A673 (cell line): ENCODE measurements around the gene RABGGTA. TPM values are rescaled to one million over a fixed set of nuclear protein-coding genes. Genes with fewer than 3 reads are reported as not detected.

Experiments
- BruUV-seq: library from RNA; stranded (reverse); fragments of 400-500 nt; replicated peaks from 2 replicates; lab custom pipeline; 2021; lab: Mats Ljungman, UMichigan
- CTCF ChIA-PET: fragments of 300-600 bp; sonication (Branson Sonifier 250); formaldehyde crosslinking; loops from one replicate; lab custom pipeline; 2022; ENCODE audit warnings: antibody characterized with exemption; lab: Charles Lee
- POLR2A ChIA-PET: fragments of 300-600 bp; sonication (Branson Sonifier 250); formaldehyde crosslinking; loops from one replicate; lab custom pipeline; 2022; ENCODE audit warnings: antibody characterized with exemption; ENCODE audit not compliant: low non-redundant PET; lab: Charles Lee
- DNase-seq: peaks from one replicate; pipeline ENCODE4 v3.0.0-alpha.2; 2015; ENCODE audit warnings: low spot score
- H3K27ac ChIP-seq: fragments of 200-600 bp; sonication (generic); 2 replicates; pipeline ENCODE4 v1.5.1; 2016; ENCODE audit warnings: mixed run types, low read depth, mild to moderate bottlenecking, mixed read lengths, antibody characterized with exemption, low read length; ENCODE audit not compliant: poor library complexity, severe bottlenecking
- H3K27me3 ChIP-seq: fragments of 200-600 bp; sonication (generic); replicated peaks from 2 replicates; pipeline ENCODE4 v1.6.1; 2017; ENCODE audit warnings: mixed run types, low read depth, mild to moderate bottlenecking, mixed read lengths, antibody characterized with exemption, low read length; ENCODE audit not compliant: insufficient read depth, poor library complexity
- H3K36me3 ChIP-seq: fragments of 200-600 bp; sonication (generic); 2 replicates; pipeline ENCODE4 v1.6.1; 2016; ENCODE audit warnings: mixed run types, mild to moderate bottlenecking, mixed read lengths, antibody characterized with exemption, low read length; ENCODE audit not compliant: insufficient read depth, poor library complexity, severe bottlenecking
- H3K4me1 ChIP-seq: fragments of 200-600 bp; sonication (generic); 2 replicates; pipeline ENCODE4 v1.6.1; 2017; ENCODE audit warnings: mixed run types, mild to moderate bottlenecking, mixed read lengths, antibody characterized with exemption, low read length; ENCODE audit not compliant: insufficient read depth, poor library complexity, severe bottlenecking
- H3K4me3 ChIP-seq: fragments of 200-600 bp; sonication (generic); 2 replicates; pipeline ENCODE4 v1.5.1; 2016; ENCODE audit warnings: low read depth, mixed run types, mild to moderate bottlenecking, mixed read lengths, low read length; ENCODE audit not compliant: poor library complexity, severe bottlenecking
- H3K9me3 ChIP-seq: fragments of 200-600 bp; sonication (generic); 2 replicates; pipeline ENCODE4 v1.6.1; 2016; ENCODE audit warnings: mixed run types, low read depth, mild to moderate bottlenecking, mixed read lengths, antibody characterized with exemption, low read length; ENCODE audit not compliant: poor library complexity, severe bottlenecking
- CTCF ChIP-seq: fragments of 300-800, 200-600 bp; sonication (generic); conservative IDR thresholded peaks from 2 replicates; pipeline ENCODE4 v1.5.1; 2017; ENCODE audit warnings: low read depth, mild to moderate bottlenecking, antibody characterized with exemption, low read length, moderate library complexity, mixed read lengths
- EZH2 ChIP-seq: fragments of 200-600 bp; sonication (generic); IDR thresholded peaks from 2 replicates; pipeline ENCODE4 v1.6.1; 2017; ENCODE audit warnings: borderline replicate concordance, low read depth, mild to moderate bottlenecking, mixed read lengths, antibody characterized with exemption, low read length; ENCODE audit not compliant: poor library complexity, severe bottlenecking
- intact Hi-C: fragments of 100-400 bp; cut with micrococcal nuclease; formaldehyde crosslinking; loops from one replicate; pipeline ENCODE4 v1.10.0; 2022; ENCODE audit not compliant: unreplicated experiment
- total RNA-seq: library from RNA; stranded (reverse); gene quantifications from 2 replicates; pipeline ENCODE4 v1.2.3, GENCODE V29; 2021

Gene RABGGTA
- total RNA-seq, 1 experiment from 2014 or later: 22.2 TPM

DNA sequence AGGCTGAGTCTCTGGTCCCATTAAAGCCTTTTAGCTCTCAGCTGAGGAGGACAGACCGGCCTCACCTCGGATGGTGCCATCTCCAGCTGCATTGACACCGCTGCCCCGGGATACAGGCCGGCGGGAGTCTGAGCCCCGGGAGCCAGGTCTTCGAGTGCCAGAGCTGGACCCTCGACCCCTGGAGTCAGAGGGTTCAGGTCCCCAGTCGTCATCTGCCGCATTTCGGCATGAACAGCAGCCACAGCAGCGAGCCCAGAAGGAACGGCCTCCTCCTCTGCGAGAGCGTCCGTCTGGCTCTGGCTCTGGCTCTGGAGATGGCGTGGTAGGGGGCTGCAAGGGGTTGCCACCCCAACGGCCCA, 9.4 kb downstream of the RABGGTA start:
- H3K9me3 ChIP-seq: no peaks in the 10 kb centered on the region
- POLR2A ChIA-PET: interaction anchor here (0.8 kb wide), 1 partner anchor 9 kb away, joined by 5 read pairs; no protein-coding TSS in a partner anchor
- no peaks in the 10 kb centered on the region for H3K4me1 ChIP-seq

DNA sequence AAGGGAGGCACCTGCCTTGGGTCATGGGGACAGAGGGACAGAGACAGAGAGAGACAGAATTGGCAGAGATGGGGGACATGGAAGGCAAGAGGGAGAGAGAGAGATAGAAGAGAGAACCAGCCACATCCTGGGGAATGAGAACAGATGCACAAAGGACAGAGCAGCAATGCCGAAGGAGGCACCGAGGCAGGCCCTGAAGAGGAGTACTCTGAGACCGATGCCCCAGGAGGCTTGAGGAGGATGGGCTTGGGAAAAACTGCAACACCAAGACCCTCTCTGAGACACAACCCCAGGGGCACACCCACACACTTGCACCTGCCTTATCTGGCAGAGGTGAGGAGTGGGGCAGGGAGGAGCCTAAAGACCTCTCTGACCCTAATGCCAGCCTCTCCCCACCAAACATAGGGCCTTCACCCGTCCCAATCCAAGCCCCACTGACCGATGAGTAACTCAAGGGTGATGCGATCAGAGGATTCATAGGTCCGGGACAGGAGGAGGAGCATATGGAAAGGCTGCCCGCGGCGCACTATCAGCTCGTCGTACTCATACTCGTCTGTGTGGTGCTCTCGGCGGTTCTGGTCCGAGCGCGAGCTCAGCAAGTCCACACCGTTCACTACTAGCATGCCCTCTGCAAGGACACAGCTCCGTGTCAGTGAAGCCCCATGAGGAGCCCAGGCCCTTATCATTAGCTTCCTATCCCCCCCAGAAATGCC, 10.0 kb downstream of the RABGGTA start:
- H3K9me3 ChIP-seq: no peaks in the 10 kb centered on the region
- DNase-seq: no peak
- CTCF ChIA-PET: no interaction called here
- BruUV-seq: no TSS peak
- H3K4me1 ChIP-seq: no peaks in the 10 kb centered on the region
- H3K36me3 ChIP-seq: no peaks in the 10 kb centered on the region
- POLR2A ChIA-PET: no interaction called here
- H3K27me3 ChIP-seq: no peaks in the 10 kb centered on the region
- no peak overlapping the region for H3K4me3 ChIP-seq
- H3K27ac ChIP-seq: no peak overlapping the region
- intact Hi-C loops: no loop called here
- TF ChIP-seq EZH2 (no peak), CTCF (no peak)

More for the DNA sequence above, 9.4 kb downstream of the RABGGTA start:
- no peak overlapping the region for H3K27ac ChIP-seq
- H3K27me3 ChIP-seq: no peaks in the 10 kb centered on the region
- BruUV-seq: no TSS peak
- H3K36me3 ChIP-seq: no peaks in the 10 kb centered on the region
- no peak for DNase-seq
- intact Hi-C loops: no loop called here
- TF ChIP-seq CTCF (no peak), EZH2 (no peak)
- CTCF ChIA-PET: no interaction called here
- H3K4me3 ChIP-seq: no peak overlapping the region

DNA sequence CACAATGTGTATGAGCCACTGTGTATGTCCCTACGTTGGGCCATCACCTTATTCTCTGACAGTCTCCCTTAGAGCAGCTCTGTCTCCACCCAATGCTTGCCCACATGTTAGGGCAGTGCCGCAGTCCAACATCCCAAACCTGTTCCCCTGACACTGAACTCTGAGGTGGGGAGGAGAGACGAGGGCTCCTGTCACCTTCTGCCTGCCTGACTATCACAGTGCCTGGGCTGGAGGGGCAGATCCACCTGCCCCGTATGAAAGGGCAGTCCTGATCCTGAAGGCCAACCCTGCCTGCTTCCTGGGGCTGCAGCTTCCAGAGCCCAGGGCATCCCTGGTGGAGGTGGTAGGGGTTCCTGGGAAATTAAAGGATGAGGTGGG, 10.6 kb downstream of the RABGGTA start:
- no peak for TF ChIP-seq EZH2
- TF ChIP-seq CTCF: no peak
- intact Hi-C loops: no loop called here
- ChIA-PET CTCF (no interaction called here), POLR2A (no interaction called here)
- H3K4me3 ChIP-seq: no peak overlapping the region
- DNase-seq: no peak
- no peaks in the 10 kb centered on the region for H3K9me3 ChIP-seq
- H3K36me3 ChIP-seq: no peaks in the 10 kb centered on the region
- H3K27ac ChIP-seq: no peak overlapping the region
- H3K27me3 ChIP-seq: no peaks in the 10 kb centered on the region
- no peaks in the 10 kb centered on the region for H3K4me1 ChIP-seq
- no TSS peak for BruUV-seq
